GM11168 (cell line): ENCODE measurements around the gene PSMA7.

Experiments
- in situ Hi-C: fragments of 300-500 bp; cut with MboI; formaldehyde crosslinking; loops from one replicate; pipeline ENCODE4 v1.12.0; 2022; ENCODE audit warnings: low sequenced_read_pairs; ENCODE audit not compliant: unreplicated experiment

Gene PSMA7

GRCh38 chr20:62174021-62174804 is 31.0 kb upstream of the PSMA7 start:
- in situ Hi-C loops: no loop called here

- in situ Hi-C loops: no loop called here
Measured at GRCh38 chr20:62172666-62173065, 29.5 kb upstream of the PSMA7 start.

GRCh38 chr20:62171245-62171644 is 28.1 kb upstream of the PSMA7 start:
- in situ Hi-C loops: no loop called here

DNA sequence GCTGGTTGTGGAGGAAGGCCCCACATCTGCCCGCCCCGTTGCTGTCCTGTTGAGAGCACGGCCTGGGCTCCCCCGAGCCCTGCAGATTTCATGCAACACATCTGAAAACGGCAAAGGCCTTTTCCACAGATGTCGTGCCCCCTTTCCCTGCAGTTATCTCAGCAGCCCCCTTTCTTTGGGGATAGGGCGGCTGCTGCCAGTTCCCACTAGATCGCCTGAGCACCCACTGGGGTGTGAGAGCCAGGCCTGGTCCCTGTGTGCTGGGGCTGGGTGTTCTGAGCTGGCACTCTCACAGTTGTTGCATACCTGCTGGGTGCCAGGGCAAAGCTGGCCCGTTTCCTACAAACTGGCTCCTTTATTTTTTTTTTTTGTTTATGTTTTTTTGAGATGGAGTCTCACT is 27.3 kb upstream of the PSMA7 start:
- in situ Hi-C loops: no loop called here

GRCh38 chr20:62168890-62169435 is 25.8 kb upstream of the PSMA7 start:
- in situ Hi-C loops: no loop called here

DNA sequence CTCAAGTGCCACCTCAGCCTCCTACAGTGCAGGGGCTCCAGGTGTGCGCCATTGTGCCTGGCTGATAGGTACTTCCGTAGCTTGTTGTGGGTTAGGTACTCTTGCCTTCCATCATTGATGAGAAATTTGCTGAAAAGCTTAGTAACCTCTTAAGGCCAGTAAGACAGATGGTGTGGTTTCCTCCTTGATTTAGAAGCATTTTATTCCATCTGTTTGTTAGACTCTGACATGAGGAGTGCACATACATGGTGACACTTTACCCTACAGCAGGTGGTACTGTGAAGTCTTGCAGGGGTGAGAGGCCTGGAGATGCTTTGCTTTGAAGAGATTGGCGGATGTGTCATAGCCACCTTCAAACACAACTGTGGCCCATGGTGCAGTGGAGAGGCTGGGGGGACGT is 24.9 kb upstream of the PSMA7 start:
- in situ Hi-C loops: no loop called here

- in situ Hi-C loops: no loop called here
Measured at GRCh38 chr20:62167474-62167873, 24.3 kb upstream of the PSMA7 start.

GRCh38 chr20:62165762-62166399 is 22.7 kb upstream of the PSMA7 start:
- in situ Hi-C loops: no loop called here

GRCh38 chr20:62164879-62165761 is 21.9 kb upstream of the PSMA7 start:
- in situ Hi-C loops: no loop called here

DNA sequence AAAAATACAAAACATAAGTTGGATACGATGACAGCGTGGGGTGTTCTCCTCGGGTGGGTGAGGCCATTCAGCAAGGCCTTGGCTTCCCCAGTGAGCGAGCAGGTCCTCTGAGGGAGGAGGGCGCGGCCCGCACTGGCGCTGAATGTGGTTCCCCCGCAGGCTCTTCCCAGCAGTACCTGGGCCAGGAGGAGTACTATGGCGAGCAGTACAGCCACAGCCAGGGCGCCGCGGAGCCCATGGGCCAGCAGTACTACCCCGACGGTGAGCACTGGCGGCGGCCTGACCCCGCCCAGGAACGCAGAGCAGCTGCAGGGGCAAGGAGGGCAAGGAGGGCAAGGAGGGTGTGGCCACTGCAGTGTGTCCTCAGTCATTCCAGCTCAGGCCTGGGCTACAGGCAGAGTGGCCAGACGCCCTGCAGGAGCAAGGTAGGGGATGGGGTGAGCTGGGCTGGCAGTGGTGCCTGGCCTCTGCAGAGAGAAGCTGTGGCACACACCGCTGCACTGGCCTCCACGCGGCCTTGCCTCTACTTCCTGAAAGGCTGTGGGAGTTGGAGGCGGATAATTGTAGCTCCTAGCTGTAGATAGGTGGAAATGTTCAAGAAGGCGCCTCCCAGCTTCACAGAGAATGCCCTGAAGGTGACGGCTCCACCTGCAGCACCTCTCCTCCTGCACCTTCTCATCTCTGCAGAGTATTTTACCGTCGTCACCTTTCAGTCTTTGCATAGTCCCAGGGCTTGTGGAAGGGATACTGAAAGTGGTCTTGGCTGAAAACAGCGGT is 21.0 kb upstream of the PSMA7 start:
- in situ Hi-C loops: no loop called here

DNA sequence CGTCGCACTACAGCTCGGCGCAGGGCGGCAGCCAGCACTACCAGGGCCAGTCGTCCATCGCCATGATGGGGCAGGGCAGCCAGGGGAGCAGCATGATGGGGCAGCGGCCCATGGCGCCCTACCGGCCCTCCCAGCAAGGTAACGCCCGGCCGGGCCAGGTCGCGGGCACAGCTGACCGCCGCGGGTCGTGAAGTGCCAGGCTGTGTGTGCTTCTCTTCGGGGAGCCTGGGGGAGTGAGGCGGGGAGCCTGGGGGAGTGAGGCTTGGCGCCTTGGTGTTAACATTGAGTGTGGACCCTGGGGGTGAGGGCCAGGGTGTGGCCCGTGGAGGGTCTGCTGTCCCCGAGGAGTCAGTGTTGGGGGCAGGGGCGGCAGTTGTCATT is 20.3 kb upstream of the PSMA7 start:
- in situ Hi-C loops: no loop called here

- in situ Hi-C loops: no loop called here
Measured at GRCh38 chr20:62162765-62163484, 19.7 kb upstream of the PSMA7 start.

DNA sequence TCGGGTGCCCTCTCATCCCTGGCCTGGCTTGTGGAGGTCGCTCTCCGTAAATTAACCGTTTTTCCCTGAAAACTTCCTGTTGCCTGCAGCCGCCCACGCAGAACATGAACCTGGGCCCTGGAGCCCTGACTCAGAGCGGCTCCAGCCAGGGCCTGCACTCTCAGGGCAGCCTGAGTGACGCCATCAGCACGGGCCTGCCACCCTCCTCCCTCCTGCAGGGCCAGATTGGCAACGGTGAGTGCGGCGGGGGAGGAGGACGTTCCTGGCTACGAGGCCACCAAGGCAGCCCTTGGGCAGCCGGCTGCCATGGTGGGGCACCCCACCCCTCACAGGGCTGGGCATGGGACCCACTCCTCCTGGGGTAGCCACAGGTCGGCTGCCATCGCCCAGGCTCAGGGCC is 18.2 kb upstream of the PSMA7 start:
- in situ Hi-C loops: no loop called here

DNA sequence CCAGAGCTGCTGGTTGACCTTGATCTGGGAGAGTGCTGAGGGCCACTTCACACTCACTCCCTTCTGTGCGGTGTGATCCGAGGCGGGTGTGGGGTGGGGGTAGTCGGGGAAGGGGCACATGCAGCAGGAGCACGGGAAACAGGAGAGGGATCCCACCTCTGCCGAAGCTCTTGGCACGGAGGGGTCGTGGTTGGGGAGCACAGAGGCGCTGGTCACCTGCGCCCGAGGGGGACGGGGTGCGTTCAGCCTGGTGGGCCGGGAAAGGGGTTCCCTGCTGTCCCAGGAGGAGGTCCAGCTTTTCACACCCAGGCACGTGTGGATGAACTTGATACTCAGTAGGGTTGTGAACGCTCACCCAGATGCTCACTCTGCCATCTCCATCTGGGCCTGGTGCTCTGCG is 17.7 kb upstream of the PSMA7 start:
- in situ Hi-C loops: no loop called here

DNA sequence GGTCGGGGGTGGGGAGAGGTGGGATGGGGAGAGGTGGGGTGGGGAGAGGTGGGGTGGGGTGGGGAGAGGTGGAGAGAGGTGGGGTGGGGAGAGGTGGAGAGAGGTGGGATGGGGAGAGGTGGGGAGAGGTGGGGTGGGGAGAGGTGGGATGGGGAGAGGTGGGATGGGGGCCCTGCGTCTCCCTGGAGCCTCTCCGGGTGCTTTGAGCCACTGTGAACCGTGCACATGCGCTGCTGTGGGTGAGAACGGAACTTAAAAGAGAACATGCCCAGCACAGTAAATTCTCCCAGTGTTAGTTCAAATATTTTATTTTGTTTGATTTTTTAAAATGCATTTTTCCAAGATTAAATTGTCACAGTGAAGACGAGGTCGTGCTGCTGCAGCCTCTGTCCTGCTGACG is 17.1 kb upstream of the PSMA7 start:
- in situ Hi-C loops: no loop called here

DNA sequence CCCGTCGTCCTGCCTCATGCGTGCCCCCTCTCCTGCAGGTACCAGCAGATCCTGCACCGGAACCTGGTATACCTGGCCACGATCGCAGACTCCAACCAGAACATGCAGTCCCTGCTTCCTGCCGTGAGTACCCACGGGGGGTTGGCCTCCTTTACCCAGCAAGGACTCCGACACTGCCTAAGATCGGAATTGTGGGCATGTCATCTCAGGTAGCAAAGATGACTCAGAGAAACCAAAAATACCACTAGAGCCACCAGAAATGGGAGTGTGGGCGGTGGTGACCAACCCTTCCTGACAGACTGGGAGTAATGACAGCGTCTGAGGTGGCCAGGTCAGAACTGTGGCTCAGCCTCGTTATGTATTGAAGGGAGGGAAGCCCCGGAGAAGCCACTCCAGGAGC is 16.6 kb upstream of the PSMA7 start:
- in situ Hi-C loops: no loop called here

- in situ Hi-C loops: no loop called here
Measured at GRCh38 chr20:62159052-62159451, 15.9 kb upstream of the PSMA7 start.

DNA sequence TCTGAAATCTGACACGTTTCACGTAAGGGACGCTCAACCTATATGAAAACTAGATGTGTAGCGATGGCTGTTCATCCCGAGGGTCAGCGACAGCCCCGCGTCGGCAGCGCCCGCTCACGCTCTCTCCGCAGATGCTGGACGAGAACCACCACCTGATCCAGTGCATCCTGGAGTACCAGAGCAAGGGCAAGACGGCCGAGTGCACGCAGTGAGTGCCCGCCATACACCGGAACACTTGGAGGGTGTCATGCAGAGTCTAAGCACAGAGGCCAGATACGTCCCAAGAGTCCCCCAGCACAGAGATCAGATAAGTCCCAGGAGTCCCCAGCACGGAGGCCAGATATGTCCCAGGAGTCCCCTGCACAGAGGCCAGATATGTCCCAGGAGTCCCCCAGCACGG is 15.3 kb upstream of the PSMA7 start:
- in situ Hi-C loops: no loop called here

DNA sequence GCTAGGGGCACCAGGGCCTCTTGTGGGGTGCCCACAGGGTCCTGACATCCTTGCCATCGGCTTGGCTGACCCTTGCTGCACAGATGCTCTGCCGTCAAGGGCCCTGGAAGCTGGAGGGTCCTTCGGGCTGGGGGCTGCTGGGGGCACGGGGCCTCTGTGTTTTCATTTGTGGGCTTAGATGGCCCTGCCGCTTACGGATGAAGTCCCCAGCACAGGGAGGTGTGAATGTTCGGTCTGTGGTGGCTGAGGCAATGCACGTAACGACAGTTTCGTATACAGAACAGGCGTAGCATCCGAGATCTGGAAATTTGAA is 14.8 kb upstream of the PSMA7 start:
- in situ Hi-C loops: no loop called here
